Measurements from ENCODE around the gene TSEN34. TPM values are rescaled to one million over a fixed set of nuclear protein-coding genes. Genes with fewer than 3 reads are reported as not detected.
A peak's percentile ranks its signal among the peaks of the same experiment; 100 is the strongest.
"Not testable (repeated sequence)": the region's sequence is repeated elsewhere in the genome, so short reads cannot be mapped to it uniquely, and the experiment has no call there.

TSEN34 gene
- total RNA-seq, 1 donor from 2014 or later: 29.7 TPM

DNA sequence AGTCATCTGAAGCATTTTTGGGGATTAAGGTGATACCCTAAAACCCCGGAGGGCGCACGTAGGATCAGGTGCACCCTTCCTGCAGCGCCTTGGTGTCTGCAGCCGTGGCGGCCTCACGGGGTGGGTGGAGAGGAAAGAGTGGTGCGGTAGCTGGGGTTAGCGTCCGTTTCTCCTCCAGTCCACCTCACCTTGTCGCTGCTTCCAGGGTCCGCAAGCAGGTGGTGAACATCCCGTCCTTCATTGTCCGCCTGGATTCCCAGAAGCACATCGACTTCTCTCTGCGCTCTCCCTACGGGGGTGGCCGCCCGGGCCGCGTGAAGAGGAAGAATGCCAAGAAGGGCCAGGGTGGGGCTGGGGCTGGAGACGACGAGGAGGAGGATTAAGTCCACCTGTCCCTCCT is 16.1 kb downstream of the TSEN34 start:
- H3K27me3 ChIP-seq (ENCODE audit: control insufficient read depth in 3 of 3, insufficient read depth in 3 of 3, low read length in 3 of 3); H3K9ac ChIP-seq (ENCODE audit: low read depth in 1 of 3, low read length in 3 of 3); H3K9me3 ChIP-seq (ENCODE audit: control insufficient read depth in 3 of 3, low read length in 3 of 3); H3K4me3 ChIP-seq (ENCODE audit: low read length in 3 of 3): not testable (repeated sequence)
- H3K27ac ChIP-seq (ENCODE audit: low read depth, low read length): peak overlapping the region; percentile 75
- peaks cover 67 to 81% (median 72%) of the 10 kb centered on the region in 3 donors for H3K4me1 ChIP-seq (ENCODE audit: control insufficient read depth in 3 of 3, insufficient read depth in 3 of 3, low read length in 3 of 3)
- H3K36me3 ChIP-seq (ENCODE audit: control insufficient read depth in 3 of 3, insufficient read depth in 3 of 3, low read length in 3 of 3): peaks cover 44 to 53% (median 51%) of the 10 kb centered on the region in 3 donors

DNA sequence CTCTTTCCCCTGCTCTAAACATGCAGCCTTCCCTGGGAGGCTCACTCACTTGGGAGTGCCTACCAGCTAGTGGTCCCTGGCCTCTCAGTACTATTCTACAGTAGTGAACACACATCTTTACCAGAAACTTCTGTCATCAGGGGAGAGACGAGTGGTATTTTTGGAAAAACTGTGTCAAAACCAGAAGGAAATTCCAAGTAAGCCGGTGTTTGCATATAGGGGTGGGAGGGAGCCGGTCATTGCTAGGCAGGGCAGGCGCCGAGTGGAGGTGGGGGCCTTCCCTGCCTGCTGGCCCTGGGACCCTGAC is 16.5 kb downstream of the TSEN34 start:
- Histone ChIP-seq H3K27ac (ENCODE audit: low read depth, low read length) (peak overlapping the region; percentile 75), H3K9me3 (ENCODE audit: control insufficient read depth in 3 of 3, low read length in 3 of 3) (no peaks in the 10 kb centered on the region), H3K36me3 (ENCODE audit: control insufficient read depth in 3 of 3, insufficient read depth in 3 of 3, low read length in 3 of 3) (peaks cover 43 to 49% (median 46%) of the 10 kb centered on the region in 3 donors), H3K27me3 (ENCODE audit: control insufficient read depth in 3 of 3, insufficient read depth in 3 of 3, low read length in 3 of 3) (no peaks in the 10 kb centered on the region), H3K9ac (ENCODE audit: low read depth in 1 of 3, low read length in 3 of 3) (peak overlapping the region in 2 of 3 donors; percentile 28 to 51), H3K4me1 (ENCODE audit: control insufficient read depth in 3 of 3, insufficient read depth in 3 of 3, low read length in 3 of 3) (peaks cover 63 to 77% (median 68%) of the 10 kb centered on the region in 3 donors), H3K4me3 (ENCODE audit: low read length in 3 of 3) (no peak overlapping the region)

DNA sequence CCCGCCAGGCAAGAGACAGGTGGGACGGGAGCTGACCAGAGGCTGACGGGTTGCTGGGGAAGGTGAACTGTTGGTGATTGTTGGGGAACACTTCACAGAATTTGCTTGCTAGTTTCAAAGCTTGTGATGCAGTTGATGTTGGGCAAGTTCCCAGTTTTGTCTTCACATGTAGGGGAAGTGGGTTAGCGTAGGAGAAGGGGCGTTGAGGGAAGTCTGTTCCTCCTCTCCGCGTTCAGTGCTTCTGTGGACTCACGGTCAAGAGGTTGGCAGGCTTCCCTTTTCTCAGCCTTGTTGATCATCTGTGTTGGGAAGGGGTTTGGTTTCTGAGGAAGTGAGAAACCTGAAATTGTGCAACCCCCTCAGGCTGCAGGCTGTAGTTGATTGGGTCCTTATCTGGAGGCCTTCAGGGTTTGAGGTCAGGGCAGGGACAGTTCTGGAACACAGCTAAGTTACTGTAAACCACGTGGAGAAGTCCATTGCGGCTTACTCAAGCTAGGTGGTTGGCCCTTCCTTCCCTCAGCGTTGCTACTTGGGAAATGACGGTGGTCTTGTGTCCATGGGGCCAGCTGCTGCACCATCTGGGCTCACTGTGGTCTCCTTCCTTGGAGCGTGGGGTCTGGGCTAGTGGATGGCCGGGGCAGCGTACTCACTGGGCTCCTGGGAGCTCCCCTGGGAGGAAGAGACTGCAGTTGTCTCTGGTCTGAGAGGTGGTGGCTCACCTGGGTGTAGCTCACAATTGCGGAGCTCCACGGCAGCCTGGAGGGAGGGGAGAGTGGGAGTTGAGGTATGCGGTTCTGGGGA is 17.1 kb downstream of the TSEN34 start:
- H3K27me3 ChIP-seq (ENCODE audit: control insufficient read depth in 3 of 3, insufficient read depth in 3 of 3, low read length in 3 of 3): no peaks in the 10 kb centered on the region
- no peaks in the 10 kb centered on the region for H3K9me3 ChIP-seq (ENCODE audit: control insufficient read depth in 3 of 3, low read length in 3 of 3)
- H3K9ac ChIP-seq (ENCODE audit: low read depth in 1 of 3, low read length in 3 of 3): peak overlapping the region; percentile 15 to 51 (median 50)
- peak overlapping the region; percentile 87 for H3K27ac ChIP-seq (ENCODE audit: low read depth, low read length)
- peaks cover 37 to 43% (median 41%) of the 10 kb centered on the region in 3 donors for H3K36me3 ChIP-seq (ENCODE audit: control insufficient read depth in 3 of 3, insufficient read depth in 3 of 3, low read length in 3 of 3)
- peaks cover 58 to 72% (median 62%) of the 10 kb centered on the region in 3 donors for H3K4me1 ChIP-seq (ENCODE audit: control insufficient read depth in 3 of 3, insufficient read depth in 3 of 3, low read length in 3 of 3)
- no peak overlapping the region for H3K4me3 ChIP-seq (ENCODE audit: low read length in 3 of 3)

DNA sequence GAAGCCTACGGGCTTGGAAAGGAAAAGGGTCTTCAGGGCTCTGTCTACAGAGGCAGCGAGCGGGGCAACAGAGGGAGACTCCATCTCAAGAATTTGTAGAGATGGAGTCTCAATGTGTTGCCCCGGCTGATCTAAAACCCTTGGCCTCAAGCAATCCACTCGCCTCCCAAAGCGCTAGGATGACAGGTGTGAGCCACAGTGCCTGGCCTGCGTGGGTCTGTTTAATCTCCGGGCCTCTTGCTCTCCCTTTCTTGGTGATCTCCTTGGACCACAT is 17.6 kb downstream of the TSEN34 start:
- Histone ChIP-seq H3K27me3 (ENCODE audit: control insufficient read depth in 3 of 3, insufficient read depth in 3 of 3, low read length in 3 of 3) (no peaks in the 10 kb centered on the region), H3K27ac (ENCODE audit: low read depth, low read length) (peak overlapping the region; percentile 87), H3K4me3 (ENCODE audit: low read length in 3 of 3) (no peak overlapping the region), H3K9ac (ENCODE audit: low read depth in 1 of 3, low read length in 3 of 3) (peak overlapping the region; percentile 15 to 55 (median 51)), H3K36me3 (ENCODE audit: control insufficient read depth in 3 of 3, insufficient read depth in 3 of 3, low read length in 3 of 3) (peaks cover 32 to 42% (median 38%) of the 10 kb centered on the region in 3 donors), H3K4me1 (ENCODE audit: control insufficient read depth in 3 of 3, insufficient read depth in 3 of 3, low read length in 3 of 3) (peaks cover 54 to 66% (median 57%) of the 10 kb centered on the region in 3 donors), H3K9me3 (ENCODE audit: control insufficient read depth in 3 of 3, low read length in 3 of 3) (no peaks in the 10 kb centered on the region)

DNA sequence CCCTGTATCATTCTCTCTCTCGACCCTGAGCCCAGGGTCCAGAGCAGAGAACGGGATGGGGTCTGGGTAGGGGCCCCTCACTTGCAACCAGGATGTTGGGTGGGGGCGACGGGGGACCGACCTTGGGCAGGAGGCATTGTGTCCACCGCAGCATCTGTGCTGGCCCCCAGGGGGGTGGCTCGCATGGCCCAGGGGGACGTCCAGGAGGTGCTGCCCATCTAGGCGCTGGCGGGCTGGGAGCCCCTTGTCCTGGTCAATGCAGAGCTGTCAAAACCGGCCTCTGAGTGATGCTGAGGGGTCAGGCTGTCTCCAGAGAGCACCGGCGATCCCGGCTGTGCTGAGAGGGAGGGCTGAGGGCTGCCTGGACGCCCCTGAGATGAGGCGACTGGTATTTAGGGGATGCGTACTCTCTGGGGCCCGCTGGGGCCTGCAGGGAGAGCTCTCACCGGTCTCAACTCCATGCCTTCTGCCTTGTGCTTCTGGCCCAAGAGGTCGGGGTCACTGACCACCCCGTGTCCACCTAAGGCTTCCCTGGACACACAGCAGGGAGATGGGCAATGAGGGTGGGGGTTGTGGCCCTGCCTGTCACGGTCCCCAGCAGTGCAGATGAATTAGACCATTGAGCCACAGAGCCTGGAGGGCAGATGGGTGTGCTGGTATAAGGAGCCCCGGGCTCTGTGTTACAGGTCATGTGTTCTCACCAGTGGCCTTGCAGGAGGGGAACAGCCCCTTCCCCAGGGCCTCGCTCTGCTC is 18.1 kb downstream of the TSEN34 start:
- Histone ChIP-seq H3K27me3 (ENCODE audit: control insufficient read depth in 3 of 3, insufficient read depth in 3 of 3, low read length in 3 of 3) (no peaks in the 10 kb centered on the region), H3K9me3 (ENCODE audit: control insufficient read depth in 3 of 3, low read length in 3 of 3) (no peaks in the 10 kb centered on the region), H3K4me3 (ENCODE audit: low read length in 3 of 3) (peak overlapping the region in 1 of 3 donors; percentile 7), H3K36me3 (ENCODE audit: control insufficient read depth in 3 of 3, insufficient read depth in 3 of 3, low read length in 3 of 3) (peaks cover 31 to 39% (median 35%) of the 10 kb centered on the region in 3 donors), H3K9ac (ENCODE audit: low read depth in 1 of 3, low read length in 3 of 3) (peak overlapping the region; percentile 33 to 55 (median 40)), H3K4me1 (ENCODE audit: control insufficient read depth in 3 of 3, insufficient read depth in 3 of 3, low read length in 3 of 3) (peaks cover 50 to 61% (median 54%) of the 10 kb centered on the region in 3 donors), H3K27ac (ENCODE audit: low read depth, low read length) (peak overlapping the region; percentile 87)

DNA sequence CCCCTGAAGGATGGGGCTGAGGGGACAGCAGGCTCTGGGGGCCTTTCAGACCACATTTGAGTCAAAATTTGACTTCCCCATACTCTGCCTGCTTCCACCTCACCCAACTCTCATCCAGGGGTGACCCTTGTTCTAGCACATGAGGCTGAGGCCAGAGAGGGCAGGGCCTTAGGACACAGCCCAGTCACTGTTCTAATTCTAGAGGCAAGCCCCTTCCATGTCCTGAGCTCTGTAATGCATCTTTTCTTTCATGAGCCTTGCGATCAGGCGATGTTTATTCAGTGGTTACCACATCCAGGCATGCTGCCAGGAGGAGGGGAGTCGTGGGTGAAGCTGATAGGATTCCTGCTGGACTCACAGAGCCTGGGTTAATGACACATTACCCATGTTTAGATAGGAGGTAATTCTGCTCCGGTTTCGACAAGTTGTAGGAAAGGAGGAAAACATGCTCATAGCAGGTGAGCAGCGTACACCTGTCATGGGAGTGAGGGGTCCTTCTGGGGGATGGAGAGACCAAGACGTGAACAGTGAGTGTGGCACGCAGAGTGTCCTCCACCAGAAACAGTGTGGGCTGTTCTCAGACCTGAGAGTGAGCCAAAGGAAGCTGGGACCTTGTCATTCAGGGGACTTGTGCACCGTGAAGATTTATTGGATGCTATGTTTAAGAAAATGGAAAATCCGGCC is 18.8 kb downstream of the TSEN34 start:
- Histone ChIP-seq H3K9ac (ENCODE audit: low read depth in 1 of 3, low read length in 3 of 3) (peak overlapping the region; percentile 33 to 55 (median 40)), H3K27me3 (ENCODE audit: control insufficient read depth in 3 of 3, insufficient read depth in 3 of 3, low read length in 3 of 3) (no peaks in the 10 kb centered on the region), H3K36me3 (ENCODE audit: control insufficient read depth in 3 of 3, insufficient read depth in 3 of 3, low read length in 3 of 3) (peaks cover 28 to 31% (median 29%) of the 10 kb centered on the region in 3 donors), H3K9me3 (ENCODE audit: control insufficient read depth in 3 of 3, low read length in 3 of 3) (no peaks in the 10 kb centered on the region), H3K4me1 (ENCODE audit: control insufficient read depth in 3 of 3, insufficient read depth in 3 of 3, low read length in 3 of 3) (peaks cover 43 to 54% (median 51%) of the 10 kb centered on the region in 3 donors), H3K4me3 (ENCODE audit: low read length in 3 of 3) (peak overlapping the region in 1 of 3 donors; percentile 7), H3K27ac (ENCODE audit: low read depth, low read length) (peak overlapping the region; percentile 87)

DNA sequence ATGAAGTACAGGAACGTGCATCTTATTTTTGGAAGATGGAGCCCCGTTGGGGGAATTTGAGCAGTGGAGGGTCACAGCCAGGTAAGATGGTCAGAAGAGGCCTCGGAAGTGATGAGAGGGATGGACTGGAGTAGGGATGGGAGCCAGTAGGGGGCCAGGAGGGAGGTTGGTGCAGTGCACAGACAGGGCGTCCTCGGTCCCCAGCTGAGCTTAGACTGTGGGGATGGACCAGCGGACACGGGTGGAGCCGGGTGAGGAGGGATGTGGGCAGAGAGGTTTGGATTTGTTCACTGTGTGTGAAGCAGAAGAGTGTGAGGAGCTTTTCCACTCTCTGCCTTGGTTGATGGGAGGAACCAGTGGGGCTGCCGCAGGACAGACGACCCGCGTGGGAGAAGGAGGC is 20.1 kb downstream of the TSEN34 start:
- no peaks in the 10 kb centered on the region for H3K9me3 ChIP-seq (ENCODE audit: control insufficient read depth in 3 of 3, low read length in 3 of 3)
- no peak overlapping the region for H3K4me3 ChIP-seq (ENCODE audit: low read length in 3 of 3)
- H3K4me1 ChIP-seq (ENCODE audit: control insufficient read depth in 3 of 3, insufficient read depth in 3 of 3, low read length in 3 of 3): peaks cover 36 to 41% (median 41%) of the 10 kb centered on the region in 3 donors
- no peak overlapping the region for H3K9ac ChIP-seq (ENCODE audit: low read depth in 1 of 3, low read length in 3 of 3)
- peak overlapping the region; percentile 87 for H3K27ac ChIP-seq (ENCODE audit: low read depth, low read length)
- peaks cover 17 to 23% (median 21%) of the 10 kb centered on the region in 3 donors for H3K36me3 ChIP-seq (ENCODE audit: control insufficient read depth in 3 of 3, insufficient read depth in 3 of 3, low read length in 3 of 3)
- H3K27me3 ChIP-seq (ENCODE audit: control insufficient read depth in 3 of 3, insufficient read depth in 3 of 3, low read length in 3 of 3): no peaks in the 10 kb centered on the region

DNA sequence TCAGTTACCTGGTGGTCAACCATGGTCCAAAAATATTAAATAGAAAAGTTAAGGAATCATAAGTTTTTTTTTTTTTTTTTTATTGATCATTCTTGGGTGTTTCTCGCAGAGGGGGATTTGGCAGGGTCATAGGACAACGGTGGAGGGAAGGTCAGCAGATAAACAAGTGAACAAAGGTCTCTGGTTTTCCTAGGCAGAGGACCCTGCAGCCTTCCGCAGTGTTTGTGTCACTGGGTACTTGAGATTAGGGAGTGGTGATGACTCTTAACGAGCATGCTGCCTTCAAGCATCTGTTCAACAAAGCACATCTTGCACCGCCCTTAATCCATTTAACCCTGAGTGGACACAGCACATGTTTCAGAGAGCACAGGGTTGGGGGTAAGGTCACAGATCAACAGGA is 23.1 kb downstream of the TSEN34 start:
- H3K27ac ChIP-seq (ENCODE audit: low read depth, low read length); H3K9ac ChIP-seq (ENCODE audit: low read depth in 1 of 3, low read length in 3 of 3); H3K36me3 ChIP-seq (ENCODE audit: control insufficient read depth in 3 of 3, insufficient read depth in 3 of 3, low read length in 3 of 3); H3K27me3 ChIP-seq (ENCODE audit: control insufficient read depth in 3 of 3, insufficient read depth in 3 of 3, low read length in 3 of 3); H3K4me3 ChIP-seq (ENCODE audit: low read length in 3 of 3); H3K9me3 ChIP-seq (ENCODE audit: control insufficient read depth in 3 of 3, low read length in 3 of 3): not testable (repeated sequence)
- H3K4me1 ChIP-seq (ENCODE audit: control insufficient read depth in 3 of 3, insufficient read depth in 3 of 3, low read length in 3 of 3): peaks cover 11% of the 10 kb centered on the region in 3 donors

DNA sequence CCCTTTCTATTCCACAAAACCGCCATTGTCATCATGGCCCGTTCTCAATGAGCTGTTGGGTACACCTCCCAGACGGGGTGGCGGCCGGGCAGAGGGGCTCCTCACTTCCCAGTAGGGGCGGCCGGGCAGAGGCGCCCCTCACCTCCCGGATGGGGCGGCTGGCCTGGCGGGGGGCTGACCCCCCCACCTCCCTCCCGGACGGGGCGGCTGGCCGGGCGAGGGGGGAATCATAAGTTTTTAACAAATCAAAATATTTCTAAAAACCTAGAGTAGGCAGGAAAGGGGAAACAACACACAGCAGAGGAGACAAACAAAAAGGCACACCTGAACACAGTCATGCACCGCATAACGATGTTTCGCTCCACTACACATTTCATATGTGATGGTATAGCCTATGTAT is 23.6 kb downstream of the TSEN34 start:
- not testable (repeated sequence) for H3K9ac ChIP-seq (ENCODE audit: low read depth in 1 of 3, low read length in 3 of 3); H3K27ac ChIP-seq (ENCODE audit: low read depth, low read length); H3K4me1 ChIP-seq (ENCODE audit: control insufficient read depth in 3 of 3, insufficient read depth in 3 of 3, low read length in 3 of 3); H3K27me3 ChIP-seq (ENCODE audit: control insufficient read depth in 3 of 3, insufficient read depth in 3 of 3, low read length in 3 of 3); H3K9me3 ChIP-seq (ENCODE audit: control insufficient read depth in 3 of 3, low read length in 3 of 3); H3K4me3 ChIP-seq (ENCODE audit: low read length in 3 of 3); H3K36me3 ChIP-seq (ENCODE audit: control insufficient read depth in 3 of 3, insufficient read depth in 3 of 3, low read length in 3 of 3)

DNA sequence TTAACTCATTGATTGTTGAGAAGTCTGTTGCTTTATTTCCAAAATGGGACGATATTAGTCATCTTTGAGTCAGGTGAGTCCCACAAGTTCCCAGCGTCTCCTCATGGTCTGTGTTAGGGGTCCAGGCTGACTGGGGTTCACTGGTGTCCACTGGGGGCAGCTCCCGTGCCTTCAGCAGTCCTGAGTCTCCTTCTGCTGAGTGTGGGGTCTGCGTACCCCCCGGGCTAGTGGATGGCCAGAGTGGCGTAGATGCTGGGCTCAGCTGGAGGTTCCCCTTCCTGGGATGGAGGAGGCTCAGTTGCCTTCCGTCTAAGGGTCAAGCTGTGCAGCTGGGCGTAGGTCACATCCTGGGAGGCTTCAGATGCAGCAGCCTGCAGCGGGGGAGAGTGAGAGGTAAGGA is 25.8 kb downstream of the TSEN34 start:
- Histone ChIP-seq H3K27me3 (ENCODE audit: control insufficient read depth in 3 of 3, insufficient read depth in 3 of 3, low read length in 3 of 3) (no peaks in the 10 kb centered on the region), H3K4me1 (ENCODE audit: control insufficient read depth in 3 of 3, insufficient read depth in 3 of 3, low read length in 3 of 3) (no peaks in the 10 kb centered on the region), H3K4me3 (ENCODE audit: low read length in 3 of 3) (no peak overlapping the region), H3K9me3 (ENCODE audit: control insufficient read depth in 3 of 3, low read length in 3 of 3) (no peaks in the 10 kb centered on the region), H3K27ac (ENCODE audit: low read depth, low read length) (no peak overlapping the region), H3K9ac (ENCODE audit: low read depth in 1 of 3, low read length in 3 of 3) (no peak overlapping the region), H3K36me3 (ENCODE audit: control insufficient read depth in 3 of 3, insufficient read depth in 3 of 3, low read length in 3 of 3) (peaks cover 0 to 4% (median 4%) of the 10 kb centered on the region in 3 donors)
